GM12878 (cell line): ENCODE measurements around the gene CEND1.

Source experiments
- FOS ChIP-seq: IDR thresholded peaks from 3 replicates; pipeline ENCODE4 v1.6.1; 2011; ENCODE audit warnings: borderline replicate concordance; ENCODE audit not compliant: insufficient read length; ENCODE audit errors: extremely low read depth
- RFX5 ChIP-seq: IDR thresholded peaks from 2 replicates; pipeline ENCODE4 v1.6.1; 2011; ENCODE audit warnings: low read depth, low read length, improper control_type of control experiment

DNA sequence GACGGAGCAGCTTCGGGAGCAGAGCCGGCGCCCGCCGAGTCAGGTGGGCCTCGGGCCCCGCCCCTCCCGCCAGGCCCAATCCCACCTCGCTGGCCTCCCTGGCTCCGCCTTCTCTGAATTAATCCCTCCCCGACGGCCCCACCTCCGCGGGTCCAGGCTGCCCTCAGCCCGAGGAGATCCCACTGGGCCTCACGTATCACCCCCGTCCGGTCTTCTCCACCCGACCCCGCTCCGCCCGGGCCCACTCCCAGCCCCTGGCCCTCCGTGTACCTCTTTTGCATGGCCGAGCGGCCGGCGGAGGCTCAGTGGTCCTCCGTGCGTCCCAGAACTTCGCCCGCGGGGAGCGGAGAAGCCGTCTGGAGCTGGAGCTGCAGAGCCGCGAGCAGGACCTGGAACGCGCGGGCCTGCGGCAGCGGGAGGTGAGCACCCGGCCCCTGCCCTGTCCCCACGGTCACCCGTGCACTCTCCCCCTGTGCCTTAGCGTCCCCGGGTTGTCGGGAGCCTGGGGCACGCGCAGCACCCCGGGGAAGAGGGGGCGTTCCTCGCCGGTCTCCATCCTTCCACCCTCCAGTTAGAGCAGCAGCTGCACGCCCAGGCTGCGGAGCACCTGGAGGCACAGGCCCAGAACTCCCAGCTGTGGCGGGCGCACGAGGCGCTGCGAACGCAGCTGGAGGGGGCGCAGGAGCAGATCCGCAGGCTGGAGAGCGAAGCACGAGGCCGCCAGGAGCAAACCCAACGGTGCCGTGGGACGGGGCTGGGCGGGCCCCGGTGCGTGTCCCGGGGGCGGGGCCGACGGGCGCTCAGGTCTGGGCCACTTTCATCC lies 40.6 kb upstream of the CEND1 start:
- TF ChIP-seq RFX5, result no peak
- TF ChIP-seq FOS, result no peak
